ENCODE data around the gene GPR89A. TPM values are rescaled to one million over a fixed set of nuclear protein-coding genes. Genes with fewer than 3 reads are reported as not detected.
"Not testable (repeated sequence)": the region's sequence is repeated elsewhere in the genome, so short reads cannot be mapped to it uniquely, and the experiment has no call there.

The GPR89A gene
- 10 to 100 TPM; 34.7 to 82.4 (median 52.1) TPM for total RNA-seq

DNA sequence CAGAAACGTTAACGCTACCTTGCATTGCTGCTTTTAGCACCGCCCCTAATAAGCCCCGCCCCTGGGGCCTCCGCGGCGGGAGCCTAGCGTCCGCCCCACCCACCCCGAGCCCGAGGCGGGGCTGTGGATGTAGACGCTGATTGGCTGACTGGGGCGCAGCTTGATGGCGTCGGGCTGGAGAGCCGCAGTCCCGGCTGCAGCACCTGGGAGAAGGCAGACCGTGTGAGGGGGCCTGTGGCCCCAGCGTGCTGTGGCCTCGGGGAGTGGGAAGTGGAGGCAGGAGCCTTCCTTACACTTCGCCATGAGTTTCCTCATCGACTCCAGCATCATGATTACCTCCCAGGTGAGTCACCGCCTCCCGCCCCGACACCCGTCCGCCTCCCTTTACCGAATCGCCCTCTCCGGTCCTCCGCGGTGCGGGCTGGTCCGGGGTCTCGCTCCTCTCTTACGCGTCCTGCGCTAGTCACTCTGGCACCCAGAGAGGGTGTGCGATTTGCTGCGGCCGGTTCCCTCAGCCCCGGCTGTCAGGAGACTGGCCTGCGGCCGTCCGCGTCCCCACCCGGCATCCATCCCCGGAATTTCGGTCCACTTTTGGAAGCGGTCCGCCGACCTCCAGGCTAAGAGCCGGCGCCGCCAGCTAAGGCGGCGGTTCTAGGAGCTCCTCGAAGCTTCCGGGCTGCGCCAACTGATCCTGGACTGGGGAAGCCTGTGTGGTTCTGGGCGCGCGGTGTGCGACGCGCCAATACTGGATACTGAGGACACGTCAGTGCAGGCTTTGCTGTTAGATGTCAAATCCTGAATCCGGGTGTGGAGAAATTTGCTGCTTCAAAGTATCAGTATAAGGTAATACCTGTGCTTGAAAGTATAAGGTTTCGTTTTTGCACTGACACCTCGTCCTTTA, at the start of gene GPR89A:
Gene GPR89A, plus strand, starts transcription at position 156 of the 901 bp plus-strand sequence. Its CDS starts 146 bp downstream, at position 302.
- TF ChIP-seq POLR2A (IDR thresholded peaks at IDR 0.05) = peak; percentile 59 to 83
- H3K4me3 ChIP-seq = peak within 1 kb of the TSS; percentile 58 to 86 (median 64)
- peak within 1 kb of the TSS; percentile 70 to 81 (median 76) for H3K27ac ChIP-seq
- H3K4me1 ChIP-seq = peaks cover 0 to 12% (median 0%) of the 10 kb centered on the region in 4 donors
- H3K36me3 ChIP-seq, H3K27me3 ChIP-seq, H3K9me3 ChIP-seq: not testable (repeated sequence)
- peak; percentile 96 to 98 (median 97) for DNase-seq

DNA sequence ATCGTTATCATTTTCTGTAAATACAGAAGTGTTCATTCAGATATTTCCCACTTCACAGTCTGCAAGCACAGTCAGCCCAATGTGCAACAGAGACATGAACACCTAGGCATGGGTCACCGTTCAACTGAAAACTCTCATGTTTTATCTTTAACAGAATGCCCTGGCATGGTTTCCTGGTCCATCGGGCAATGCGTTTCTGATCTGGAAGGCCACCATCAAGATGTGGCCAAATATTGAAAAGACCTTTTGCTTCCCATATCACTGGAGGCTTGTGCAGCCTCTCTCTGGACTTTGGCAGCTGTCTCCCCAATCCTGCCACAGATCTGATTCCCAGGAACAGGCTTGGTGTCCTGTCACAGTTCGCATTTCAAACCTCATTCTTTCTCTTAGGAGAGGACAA, 21.0 kb upstream of the GPR89A start:
- H3K9me3 ChIP-seq, H3K27ac ChIP-seq, H3K4me3 ChIP-seq, H3K4me1 ChIP-seq, H3K27me3 ChIP-seq, DNase-seq, H3K36me3 ChIP-seq: not testable (repeated sequence)

DNA sequence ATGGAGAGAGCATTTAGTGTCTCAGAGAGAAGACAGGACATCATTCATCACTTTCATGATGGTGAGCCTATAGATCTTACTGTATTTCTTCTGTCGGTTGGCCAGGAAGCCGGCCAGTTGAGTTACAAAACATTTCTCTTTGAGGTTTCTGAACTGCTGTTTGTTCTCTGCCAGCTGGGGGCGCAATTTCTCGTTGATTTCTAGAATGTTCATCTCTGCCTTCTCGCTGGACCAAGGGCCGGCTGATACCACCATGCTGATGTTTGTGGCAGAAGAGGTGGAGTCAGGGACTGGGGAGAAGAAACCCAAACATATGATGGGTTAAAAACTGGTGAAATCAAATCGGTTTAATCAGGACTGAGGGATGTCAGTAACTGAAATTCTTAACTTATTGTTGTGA, 17.0 kb upstream of the GPR89A start:
- not testable (repeated sequence) for H3K4me1 ChIP-seq, H3K4me3 ChIP-seq, H3K27me3 ChIP-seq, H3K27ac ChIP-seq, H3K36me3 ChIP-seq, H3K9me3 ChIP-seq
- peak in 2 of 3 donors; percentile 19 to 65 for DNase-seq
- TF ChIP-seq, protein P1, sequence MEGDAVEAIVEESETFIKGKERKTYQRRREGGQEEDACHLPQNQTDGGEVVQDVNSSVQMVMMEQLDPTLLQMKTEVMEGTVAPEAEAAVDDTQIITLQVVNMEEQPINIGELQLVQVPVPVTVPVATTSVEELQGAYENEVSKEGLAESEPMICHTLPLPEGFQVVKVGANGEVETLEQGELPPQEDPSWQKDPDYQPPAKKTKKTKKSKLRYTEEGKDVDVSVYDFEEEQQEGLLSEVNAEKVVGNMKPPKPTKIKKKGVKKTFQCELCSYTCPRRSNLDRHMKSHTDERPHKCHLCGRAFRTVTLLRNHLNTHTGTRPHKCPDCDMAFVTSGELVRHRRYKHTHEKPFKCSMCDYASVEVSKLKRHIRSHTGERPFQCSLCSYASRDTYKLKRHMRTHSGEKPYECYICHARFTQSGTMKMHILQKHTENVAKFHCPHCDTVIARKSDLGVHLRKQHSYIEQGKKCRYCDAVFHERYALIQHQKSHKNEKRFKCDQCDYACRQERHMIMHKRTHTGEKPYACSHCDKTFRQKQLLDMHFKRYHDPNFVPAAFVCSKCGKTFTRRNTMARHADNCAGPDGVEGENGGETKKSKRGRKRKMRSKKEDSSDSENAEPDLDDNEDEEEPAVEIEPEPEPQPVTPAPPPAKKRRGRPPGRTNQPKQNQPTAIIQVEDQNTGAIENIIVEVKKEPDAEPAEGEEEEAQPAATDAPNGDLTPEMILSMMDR (IDR thresholded peaks at IDR 0.05) = peak in 4 of 6 experiments; percentile 19 to 48 (median 38)

DNA sequence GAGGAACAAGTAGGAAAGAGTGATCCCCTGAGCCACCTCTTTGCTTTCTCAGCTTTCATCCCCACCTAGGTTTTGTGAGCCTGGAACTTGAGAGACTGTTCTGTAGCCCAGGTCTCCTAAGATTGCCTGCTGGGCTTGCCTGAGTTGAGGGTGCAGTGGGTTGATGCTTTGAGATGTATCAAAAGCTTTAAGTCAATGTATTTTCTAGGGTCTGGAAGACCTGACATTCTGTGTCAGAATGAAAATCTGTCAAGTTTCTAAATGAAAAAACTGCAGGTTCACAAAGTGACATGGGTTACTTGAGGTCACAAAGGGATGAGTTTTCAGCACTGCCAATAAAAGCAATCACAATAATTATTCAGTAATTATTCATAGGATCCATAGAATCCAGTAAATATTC, 15.4 kb upstream of the GPR89A start:
- H3K4me3 ChIP-seq, H3K27me3 ChIP-seq, H3K36me3 ChIP-seq, H3K4me1 ChIP-seq, DNase-seq, H3K9me3 ChIP-seq, H3K27ac ChIP-seq: not testable (repeated sequence)

DNA sequence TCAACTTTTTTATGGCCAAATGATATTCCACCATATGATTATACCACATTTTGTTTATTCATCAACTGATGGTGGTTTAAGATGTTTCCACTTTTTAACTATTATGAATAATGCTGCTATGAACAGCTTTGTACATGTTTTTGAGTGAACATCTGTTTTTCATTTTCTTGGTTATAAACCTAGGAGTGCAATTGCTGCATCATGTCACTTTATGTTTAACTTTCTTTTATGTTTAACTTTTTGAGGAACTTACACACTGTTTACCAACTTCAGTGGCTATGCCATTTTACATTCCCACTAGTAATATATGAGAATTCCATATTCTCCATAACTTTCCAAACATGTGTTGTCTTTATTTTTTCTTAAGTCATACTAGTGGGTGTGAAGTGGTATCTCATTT, 12.4 kb upstream of the GPR89A start:
- H3K27me3 ChIP-seq, H3K4me3 ChIP-seq, H3K4me1 ChIP-seq, H3K36me3 ChIP-seq, H3K27ac ChIP-seq, H3K9me3 ChIP-seq, DNase-seq: not testable (repeated sequence)

DNA sequence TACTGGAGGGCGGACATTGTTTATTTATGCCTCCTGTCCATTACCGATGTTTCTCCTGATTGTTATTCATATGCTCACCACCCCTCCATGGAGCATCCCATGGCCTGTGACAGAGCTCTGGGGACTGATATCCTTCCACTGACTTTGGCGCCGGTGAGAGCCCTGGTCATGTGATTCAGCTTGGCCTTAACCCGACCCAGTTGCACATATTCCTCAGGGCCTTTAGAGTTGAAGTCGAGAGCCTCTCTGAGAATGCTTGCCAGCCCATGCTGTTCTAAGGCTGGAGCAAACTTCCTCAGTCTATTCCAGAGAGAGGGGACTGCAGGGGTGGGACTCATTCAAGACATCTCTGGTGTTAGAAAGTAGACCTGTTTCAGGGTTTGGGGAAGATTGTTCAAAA, 11.6 kb upstream of the GPR89A start:
- not testable (repeated sequence) for H3K27ac ChIP-seq, H3K4me3 ChIP-seq, DNase-seq

DNA sequence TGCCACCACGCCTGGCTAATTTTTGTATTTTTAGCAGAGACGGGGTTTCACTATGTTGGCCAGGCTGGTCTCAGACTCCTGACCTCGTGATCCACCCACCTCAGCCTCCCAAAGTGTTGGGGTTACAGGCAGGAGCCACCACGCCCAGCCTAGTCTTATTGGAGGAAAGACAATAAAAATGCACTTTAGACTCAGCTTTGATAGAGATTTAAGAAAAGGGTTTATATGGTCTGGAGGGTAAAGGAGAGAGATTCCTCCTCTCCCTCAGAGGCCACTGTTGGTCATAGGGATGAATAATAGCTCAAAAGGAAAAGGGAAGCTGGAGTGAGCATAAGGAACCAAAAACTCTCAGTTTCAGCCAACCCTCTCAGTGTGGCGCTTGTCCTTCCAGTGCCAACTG, 8.4 kb upstream of the GPR89A start:
- H3K27ac ChIP-seq, H3K36me3 ChIP-seq, H3K4me3 ChIP-seq, H3K27me3 ChIP-seq, H3K9me3 ChIP-seq, DNase-seq, H3K4me1 ChIP-seq: not testable (repeated sequence)

More for the DNA sequence above, 11.6 kb upstream of the GPR89A start:
- H3K36me3 ChIP-seq, H3K4me1 ChIP-seq, H3K27me3 ChIP-seq, H3K9me3 ChIP-seq: not testable (repeated sequence)

DNA sequence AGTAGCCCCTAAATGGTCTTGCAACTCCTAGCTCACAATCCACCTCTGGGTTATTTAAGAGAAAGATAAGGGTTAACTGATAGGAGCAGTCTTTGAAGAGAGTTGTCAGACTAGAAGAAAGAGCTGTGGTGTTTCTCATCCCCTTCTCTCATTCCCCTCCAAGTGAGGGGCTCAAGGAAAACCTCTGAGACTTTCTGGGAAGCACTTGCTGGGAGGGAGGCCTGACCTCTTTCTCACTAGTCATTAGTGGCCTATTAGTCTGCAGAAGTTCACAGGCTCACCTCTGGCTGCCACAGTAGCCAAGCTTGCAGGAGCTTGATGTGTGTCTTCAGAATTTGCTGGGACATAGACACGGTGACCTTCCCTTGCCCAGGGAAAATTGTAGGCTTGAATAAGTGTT, 6.2 kb upstream of the GPR89A start:
- no peak for TF ChIP-seq POLR2A (IDR thresholded peaks at IDR 0.05)
- TF ChIP-seq, protein P1 (IDR thresholded peaks at IDR 0.05) = no peak
- Histone ChIP-seq H3K27ac (no peak overlapping the region), H3K27me3 (no peaks in the 10 kb centered on the region), H3K4me1 (no peaks in the 10 kb centered on the region), H3K4me3 (no peak overlapping the region), H3K9me3 (no peaks in the 10 kb centered on the region), H3K36me3 (no peaks in the 10 kb centered on the region)
- DNase-seq = no peak

DNA sequence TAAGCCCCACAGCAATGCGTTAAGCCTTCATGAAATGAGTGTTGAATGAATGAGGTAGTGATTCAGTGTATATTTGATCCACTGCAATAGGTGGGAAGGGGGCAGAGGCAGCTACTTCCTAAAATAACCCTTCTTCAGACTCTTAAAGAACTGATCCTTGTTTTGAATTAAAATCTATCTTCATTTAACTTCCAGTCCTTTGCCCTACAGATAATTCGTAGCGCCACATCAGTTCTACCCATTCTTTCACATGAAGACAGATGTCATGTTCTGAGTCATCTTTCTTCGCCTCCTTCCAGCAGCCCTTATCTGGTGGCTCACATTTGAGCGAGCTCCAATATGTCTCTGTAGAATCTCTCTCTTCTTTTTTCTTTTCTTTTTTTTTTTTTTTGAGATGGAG, 948 bp upstream of the GPR89A start:
- not testable (repeated sequence) for DNase-seq, H3K9me3 ChIP-seq, H3K27me3 ChIP-seq, H3K36me3 ChIP-seq, H3K27ac ChIP-seq, H3K4me3 ChIP-seq
- peaks cover 0 to 12% (median 0%) of the 10 kb centered on the region in 4 donors for H3K4me1 ChIP-seq

DNA sequence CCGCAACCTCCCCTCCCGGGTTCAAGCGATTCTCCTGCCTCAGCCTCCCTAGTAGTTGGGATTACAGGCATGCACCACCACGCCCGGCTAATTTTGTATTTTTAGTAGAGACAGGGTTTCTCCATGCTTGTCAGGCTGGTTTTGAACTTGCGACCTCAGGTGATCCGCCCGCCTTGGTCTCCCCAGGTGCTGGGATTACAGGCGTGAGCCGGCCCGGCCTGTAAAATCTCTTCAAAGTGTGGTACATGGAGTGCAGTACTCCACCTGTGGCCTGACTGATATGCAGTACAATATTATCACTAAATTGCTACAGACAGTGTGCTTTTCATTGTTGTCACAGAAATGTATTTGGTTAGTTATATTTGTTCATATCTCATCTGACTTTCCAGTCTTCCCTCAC, 499 bp upstream of the GPR89A start:
- peaks cover 0 to 12% (median 0%) of the 10 kb centered on the region in 4 donors for H3K4me1 ChIP-seq
- not testable (repeated sequence) for DNase-seq, H3K36me3 ChIP-seq, H3K9me3 ChIP-seq, H3K27me3 ChIP-seq, H3K27ac ChIP-seq, H3K4me3 ChIP-seq

DNA sequence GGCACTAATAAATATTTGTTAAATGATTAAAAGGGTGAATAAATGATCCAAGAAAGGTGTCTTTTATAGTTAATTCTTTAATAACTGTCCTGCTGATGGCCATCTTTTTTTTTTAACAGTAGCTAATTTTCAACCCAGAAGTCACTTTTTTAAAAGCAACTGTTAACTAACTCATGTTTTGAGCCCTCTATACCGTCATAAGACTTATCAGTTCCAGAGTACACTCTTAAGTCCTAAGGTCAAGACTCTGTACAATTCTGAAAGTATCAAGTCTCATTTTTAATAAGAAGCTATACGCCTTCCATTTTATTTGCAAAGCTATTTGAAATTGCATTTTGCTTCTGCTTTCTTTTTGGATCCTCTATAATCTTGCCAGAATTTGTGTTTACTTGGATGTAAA, 3.0 kb downstream of the GPR89A start:
- H3K27ac ChIP-seq = peak overlapping the region in 1 of 4 donors; percentile 52
- not testable (repeated sequence) for H3K9me3 ChIP-seq, H3K36me3 ChIP-seq, H3K4me3 ChIP-seq, H3K27me3 ChIP-seq, DNase-seq
- H3K4me1 ChIP-seq = peaks cover 0 to 12% (median 0%) of the 10 kb centered on the region in 4 donors

DNA sequence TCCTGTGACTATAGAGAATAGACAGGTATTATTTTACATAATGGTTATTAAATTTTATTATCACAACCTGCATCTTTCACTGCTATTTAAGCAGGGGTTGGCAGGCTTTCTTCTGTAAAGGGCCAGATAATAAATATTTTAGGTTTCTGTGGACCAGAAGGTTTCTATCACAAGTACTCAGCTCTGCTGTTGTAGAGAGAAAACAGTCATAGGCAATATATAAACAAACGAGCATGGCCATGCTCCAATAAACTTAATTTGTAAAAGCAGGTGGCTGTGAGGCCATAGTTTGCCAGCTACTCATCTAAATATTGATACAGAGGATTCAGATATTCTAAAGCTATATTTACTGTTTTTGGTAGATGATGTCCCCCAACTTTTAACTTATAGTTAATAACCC, 12.3 kb downstream of the GPR89A start:
- H3K9me3 ChIP-seq, H3K27ac ChIP-seq, H3K27me3 ChIP-seq, H3K4me1 ChIP-seq, H3K36me3 ChIP-seq, H3K4me3 ChIP-seq, DNase-seq: not testable (repeated sequence)

DNA sequence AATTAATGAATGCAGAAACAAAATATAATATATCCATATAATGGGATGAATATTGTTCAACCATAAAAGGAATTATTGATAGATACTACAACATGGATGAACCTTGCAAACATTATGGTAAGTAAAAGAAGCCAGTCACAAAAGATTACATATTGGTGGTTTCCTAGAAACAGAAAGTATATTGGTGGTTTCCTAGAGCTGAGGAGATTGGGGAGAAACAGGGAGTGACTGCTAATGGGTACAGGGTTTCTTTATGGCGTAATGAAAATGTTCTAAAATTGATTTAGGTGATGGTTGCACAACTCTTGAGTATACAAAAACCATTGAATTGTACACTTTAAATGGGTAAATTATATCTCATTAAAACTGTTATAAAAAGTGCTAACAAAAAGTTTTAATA, 14.4 kb downstream of the GPR89A start:
- H3K9me3 ChIP-seq = not testable (repeated sequence)

More for the DNA sequence above, 14.4 kb downstream of the GPR89A start:
- DNase-seq, H3K27me3 ChIP-seq, H3K27ac ChIP-seq, H3K4me1 ChIP-seq, H3K4me3 ChIP-seq, H3K36me3 ChIP-seq: not testable (repeated sequence)
